B cell (primary cell): ENCODE results near the gene GSX1. TPM values are rescaled to one million over a fixed set of nuclear protein-coding genes. Genes with fewer than 3 reads are reported as not detected.
A peak's percentile ranks its signal among the peaks of the same experiment; 100 is the strongest.

Source experiments
- ATAC-seq: fragments of 200-7000 bp; cut with Tn5 transposase; one replicate; pipeline ENCODE4 v1.10.0; 2021; ENCODE audit warnings: low read depth, mild to moderate bottlenecking, moderate number of reproducible peaks, moderate library complexity
- CTCF ChIA-PET: fragments of 350-600 bp; sonication (Branson Sonifier 250); formaldehyde crosslinking; loops from one replicate; lab custom pipeline; 2021; ENCODE audit warnings: antibody characterized with exemption, inconsistent platforms; lab: Charles Lee
- POLR2A ChIA-PET: fragments of 350-600 bp; sonication (Branson Sonifier 250); formaldehyde crosslinking; loops from one replicate; lab custom pipeline; 2021; ENCODE audit warnings: antibody characterized with exemption; lab: Charles Lee
- DNase-seq: peaks from one replicate; pipeline ENCODE4 v3.0.0; 2013
- H2AFZ ChIP-seq: 2 replicates; pipeline ENCODE4 v1.6.1; 2012; ENCODE audit warnings: mild to moderate bottlenecking, low read depth, low read length; ENCODE audit not compliant: insufficient read depth, poor library complexity, severe bottlenecking
- H3K27ac ChIP-seq, 2 donors: 1 replicate in 1 of 2; 2 replicates in 1 of 2; pipeline ENCODE4 v1.5.1; 2012 to 2013; ENCODE audit warnings: low read length in 2 of 2, mild to moderate bottlenecking in 2 of 2, moderate library complexity in 1 of 2
- H3K27me3 ChIP-seq, 4 experiments: fragments of 200-600 bp in 1 of 4; sonication (generic) in 1 of 4; replicated peaks in 1 of 4; 1 replicate in 2 of 4; 2 replicates in 2 of 4; pipeline versions ENCODE4 v1.6.1 to v1.7.0; 2013 to 2016; ENCODE audit warnings: low read length in 3 of 4, mild to moderate bottlenecking in 2 of 4, mixed read lengths in 1 of 4, moderate library complexity in 1 of 4; ENCODE audit not compliant: insufficient read depth in 4 of 4, control insufficient read depth in 3 of 4; ENCODE audit errors: control extremely low read depth in 1 of 4
- H3K36me3 ChIP-seq, 2 experiments: replicated peaks in 1 of 2; 1 replicate in 1 of 2; 2 replicates in 1 of 2; pipeline versions ENCODE4 v1.6.1 to v1.7.1; 2013; ENCODE audit warnings: low read length in 1 of 2; ENCODE audit not compliant: insufficient read depth in 2 of 2, control insufficient read depth in 1 of 2; ENCODE audit errors: control extremely low read depth in 1 of 2, extremely low read depth in 1 of 2
- H3K4me1 ChIP-seq, 2 donors: fragments of 200-600 bp in 1 of 2; sonication (generic) in 1 of 2; 1 replicate in 1 of 2; 2 replicates in 1 of 2; pipeline versions ENCODE4 v1.5.1 to v1.6.1; 2013 to 2017; ENCODE audit warnings: low read length in 2 of 2; ENCODE audit not compliant: control insufficient read depth in 2 of 2, insufficient read depth in 2 of 2
- H3K4me2 ChIP-seq: replicated peaks from 2 replicates; pipeline ENCODE3; 2012; ENCODE audit warnings: mild to moderate bottlenecking, low read depth, low read length; ENCODE audit not compliant: poor library complexity, severe bottlenecking
- H3K4me3 ChIP-seq, 5 experiments: fragments of 200-600 bp in 1 of 5; sonication (generic) in 1 of 5; 1 replicate in 3 of 5; 2 replicates in 2 of 5; pipeline versions ENCODE4 v1.5.1 to v1.7.0; 2011 to 2016; ENCODE audit warnings: low read length in 4 of 5, mild to moderate bottlenecking in 4 of 5, low read depth in 2 of 5, control low read depth in 1 of 5, moderate library complexity in 1 of 5; ENCODE audit not compliant: insufficient read depth in 1 of 5; ENCODE audit errors: control extremely low read depth in 1 of 5, extremely low read depth in 1 of 5
- H3K79me2 ChIP-seq: fragments of 200-600 bp; sonication (generic); one replicate; pipeline ENCODE4 v1.6.0; 2016; ENCODE audit warnings: low read length; ENCODE audit not compliant: control insufficient read depth, insufficient read depth
- H3K9ac ChIP-seq: fragments of 200-600 bp; sonication (generic); 2 replicates; pipeline ENCODE4 v1.6.1; 2017; ENCODE audit warnings: mild to moderate bottlenecking, low read length, moderate library complexity
- H3K9me3 ChIP-seq, 3 donors: one replicate each; pipeline versions ENCODE4 v1.6.1 to v1.7.1; 2013; ENCODE audit warnings: low read length in 2 of 3; ENCODE audit not compliant: control insufficient read depth in 2 of 3, insufficient read depth in 1 of 3; ENCODE audit errors: control extremely low read depth in 1 of 3
- H4K20me1 ChIP-seq: 2 replicates; pipeline ENCODE4 v1.6.0; 2012; ENCODE audit warnings: mild to moderate bottlenecking, low read length; ENCODE audit not compliant: insufficient read depth, control insufficient read depth, poor library complexity, severe bottlenecking
- H3K27ac Mint-ChIP-seq: one replicate; pipeline ENCODE4 v1.8.0; 2021; ENCODE audit warnings: mixed read lengths
- H3K27me3 Mint-ChIP-seq: one replicate; pipeline ENCODE4 v1.8.0; 2021; ENCODE audit warnings: mixed read lengths
- H3K4me1 Mint-ChIP-seq: one replicate; pipeline ENCODE4 v1.8.0; 2021; ENCODE audit warnings: mixed read lengths
- H3K4me3 Mint-ChIP-seq: one replicate; pipeline ENCODE4 v1.8.0; 2021; ENCODE audit warnings: mixed read lengths
- H3K9me3 Mint-ChIP-seq: one replicate; pipeline ENCODE4 v1.8.0; 2022; ENCODE audit warnings: mixed read lengths; ENCODE audit not compliant: insufficient read depth
- EZH2 ChIP-seq: IDR thresholded peaks from 2 replicates; pipeline ENCODE4 v1.6.1; 2012; ENCODE audit warnings: borderline replicate concordance, low read depth, mild to moderate bottlenecking, moderate library complexity, low read length; ENCODE audit not compliant: insufficient read depth, poor library complexity, severe bottlenecking
- WGBS: methylation state at CpG from one replicate; pipeline ENCODE4 v1.1.5; 2013; ENCODE audit warnings: missing lambda C conversion rate; ENCODE audit not compliant: insufficient coverage; 5-methylcytosine and 5-hydroxymethylcytosine counted together
- intact Hi-C: fragments of 100-400 bp; cut with micrococcal nuclease; formaldehyde crosslinking; loops from one replicate; pipeline ENCODE4 v1.10.0; 2022
- polyA plus RNA-seq: library from polyadenylated mRNA; depleted of rRNA; stranded (reverse); fragments of >200 nt; gene quantifications from 2 replicates; pipeline ENCODE4 v1.2.3, GENCODE V29; 2012
- total RNA-seq, 2 donors: library from RNA; stranded (reverse); fragments of 120-200 nt in 1 of 2; gene quantifications; 1 replicate in 1 of 2; 2 replicates in 1 of 2; pipeline versions ENCODE4 v1.2.3 to v1.2.4, GENCODE V29; 2013 to 2022
- TF ChIP-seq, protein P1 (sequence below): fragments of 200-600 bp; IDR thresholded peaks from one replicate; pipeline ENCODE4 v1.8.0; 2022; ENCODE audit warnings: antibody characterized with exemption, mild to moderate bottlenecking

The GSX1 gene
- total and polyA plus RNA-seq, 2 donors (not counting 1 experiment from before 2014, with no cell fraction given), result not detected

DNA sequence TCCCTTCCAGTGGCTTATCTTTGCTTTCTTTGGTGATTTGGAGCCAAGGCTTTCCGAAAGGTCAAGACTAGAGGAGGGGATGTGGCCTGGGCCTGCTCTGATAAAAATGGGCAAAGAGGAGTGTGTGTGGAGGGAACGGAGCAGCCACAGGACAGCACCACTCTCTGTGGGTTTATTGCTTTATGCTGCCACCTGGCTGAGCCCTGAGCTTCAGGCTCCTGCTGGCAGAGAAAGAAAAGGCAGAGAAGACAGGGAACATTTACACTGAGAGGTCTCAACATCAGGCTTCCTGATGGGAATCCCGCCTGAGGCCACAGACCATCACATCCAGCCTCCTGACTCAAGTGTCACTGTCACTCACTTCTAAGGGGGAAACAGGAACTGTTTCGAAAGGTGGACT, 9.2 kb upstream of the GSX1 start:
- H3K4me3 Mint-ChIP-seq, result no peak overlapping the region
- H3K27me3 Mint-ChIP-seq, result peaks cover 50% of the 10 kb centered on the region
- Histone ChIP-seq H3K9me3 (peaks cover 0 to 6% (median 2%) of the 10 kb centered on the region in 3 donors), H3K4me2 (no peak overlapping the region), H3K27ac (no peak overlapping the region), H3K36me3 (no peaks in the 10 kb centered on the region), H3K79me2 (no peaks in the 10 kb centered on the region), H4K20me1 (no peaks in the 10 kb centered on the region), H3K9ac (no peak overlapping the region), H2AFZ (no peak overlapping the region), H3K27me3 (peaks cover 0 to 19% (median 7%) of the 10 kb centered on the region in 4 experiments), H3K4me1 (no peaks in the 10 kb centered on the region), H3K4me3 (no peak overlapping the region)
- TF ChIP-seq, protein P1, sequence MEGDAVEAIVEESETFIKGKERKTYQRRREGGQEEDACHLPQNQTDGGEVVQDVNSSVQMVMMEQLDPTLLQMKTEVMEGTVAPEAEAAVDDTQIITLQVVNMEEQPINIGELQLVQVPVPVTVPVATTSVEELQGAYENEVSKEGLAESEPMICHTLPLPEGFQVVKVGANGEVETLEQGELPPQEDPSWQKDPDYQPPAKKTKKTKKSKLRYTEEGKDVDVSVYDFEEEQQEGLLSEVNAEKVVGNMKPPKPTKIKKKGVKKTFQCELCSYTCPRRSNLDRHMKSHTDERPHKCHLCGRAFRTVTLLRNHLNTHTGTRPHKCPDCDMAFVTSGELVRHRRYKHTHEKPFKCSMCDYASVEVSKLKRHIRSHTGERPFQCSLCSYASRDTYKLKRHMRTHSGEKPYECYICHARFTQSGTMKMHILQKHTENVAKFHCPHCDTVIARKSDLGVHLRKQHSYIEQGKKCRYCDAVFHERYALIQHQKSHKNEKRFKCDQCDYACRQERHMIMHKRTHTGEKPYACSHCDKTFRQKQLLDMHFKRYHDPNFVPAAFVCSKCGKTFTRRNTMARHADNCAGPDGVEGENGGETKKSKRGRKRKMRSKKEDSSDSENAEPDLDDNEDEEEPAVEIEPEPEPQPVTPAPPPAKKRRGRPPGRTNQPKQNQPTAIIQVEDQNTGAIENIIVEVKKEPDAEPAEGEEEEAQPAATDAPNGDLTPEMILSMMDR, result no peak
- DNase-seq, result no peak
- POLR2A ChIA-PET, result no interaction called here
- ATAC-seq, result no peak
- CTCF ChIA-PET, result no interaction called here
- WGBS, result 57% methylated on average over 3 of the region's 4 CpGs
- H3K9me3 Mint-ChIP-seq, result no peaks in the 10 kb centered on the region
- intact Hi-C loops, result loop anchor here (1.0 kb wide), 1 partner anchor 377 kb away; no protein-coding TSS in a partner anchor
- no peaks in the 10 kb centered on the region for H3K4me1 Mint-ChIP-seq
- no peak overlapping the region for H3K27ac Mint-ChIP-seq

DNA sequence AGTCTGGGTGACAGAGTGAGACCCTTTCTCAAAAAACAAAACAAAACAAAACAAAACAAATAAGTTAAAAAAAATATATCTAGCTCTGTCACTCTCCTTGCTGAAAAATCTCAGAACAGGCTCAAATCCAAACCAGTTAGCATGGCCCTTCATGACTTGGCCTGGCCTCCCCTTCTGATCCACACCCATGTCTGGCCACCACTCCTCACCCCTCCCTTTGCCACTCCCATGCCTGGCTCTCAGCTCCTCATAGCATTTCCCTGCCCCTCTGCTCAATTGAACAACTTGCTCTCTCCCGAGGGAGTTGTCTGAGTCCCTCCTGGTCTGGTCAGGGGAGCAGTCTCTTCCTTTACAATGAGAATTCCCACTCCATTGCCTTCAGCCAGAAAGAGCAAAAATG, 4.0 kb upstream of the GSX1 start:
- Histone ChIP-seq H3K4me1 (peaks cover 35 to 40% of the 10 kb centered on the region in 2 donors), H2AFZ (no peak overlapping the region), H3K27me3 (peaks cover 2 to 58% (median 36%) of the 10 kb centered on the region in 4 experiments), H3K36me3 (no peaks in the 10 kb centered on the region), H3K27ac (no peak overlapping the region), H4K20me1 (no peaks in the 10 kb centered on the region), H3K79me2 (no peaks in the 10 kb centered on the region), H3K4me3 (no peak overlapping the region), H3K9me3 (peaks cover 0 to 33% (median 6%) of the 10 kb centered on the region in 3 donors), H3K4me2 (no peak overlapping the region), H3K9ac (no peak overlapping the region)
- WGBS, result 60% methylated on average over 1 of the region's 1 CpG
- no peak overlapping the region for H3K27ac Mint-ChIP-seq
- H3K4me3 Mint-ChIP-seq, result peak overlapping the region; percentile 4
- H3K9me3 Mint-ChIP-seq, result no peaks in the 10 kb centered on the region
- CTCF ChIA-PET, result interaction anchor here (0.6 to 2.7 kb wide), 6 partner anchors 9 to 883 kb away, joined by 3 to 9 read pairs (median 3); no protein-coding TSS in a partner anchor
- POLR2A ChIA-PET, result no interaction called here
- H3K4me1 Mint-ChIP-seq, result peaks cover 31% of the 10 kb centered on the region
- DNase-seq (no peak), ATAC-seq (no peak)
- no peak for TF ChIP-seq EZH2
- TF ChIP-seq, protein P1, result no peak
- peaks cover 63% of the 10 kb centered on the region for H3K27me3 Mint-ChIP-seq
- intact Hi-C loops, result no loop called here
